Stomach smooth muscle (tissue), 2 donors: Measurements from ENCODE around the gene FAM149A.

Source experiments
- H3K27ac ChIP-seq: one replicate; pipeline ENCODE4 v1.7.0; 2013; ENCODE audit warnings: mild to moderate bottlenecking, low read length, inconsistent platforms
- H3K27me3 ChIP-seq, 2 donors: one replicate each; pipeline ENCODE4 v1.7.0; 2013; ENCODE audit warnings: low read length in 2 of 2; ENCODE audit not compliant: insufficient read depth in 2 of 2, control insufficient read depth in 1 of 2
- H3K36me3 ChIP-seq, 2 donors: one replicate each; pipeline ENCODE4 v1.7.0; 2013; ENCODE audit warnings: low read length in 2 of 2; ENCODE audit not compliant: control insufficient read depth in 2 of 2, insufficient read depth in 2 of 2
- H3K4me1 ChIP-seq: one replicate; pipeline ENCODE4 v1.7.0; 2013; ENCODE audit warnings: low read length; ENCODE audit not compliant: control insufficient read depth, insufficient read depth
- H3K4me3 ChIP-seq, 2 donors: one replicate each; pipeline ENCODE4 v1.7.0; 2013; ENCODE audit warnings: low read length in 2 of 2
- H3K9ac ChIP-seq, 2 donors: one replicate each; pipeline ENCODE4 v1.7.0; 2013; ENCODE audit warnings: low read length in 2 of 2, mild to moderate bottlenecking in 1 of 2
- H3K9me3 ChIP-seq, 2 donors: one replicate each; pipeline ENCODE4 v1.7.0; 2013; ENCODE audit warnings: low read length in 2 of 2; ENCODE audit not compliant: control insufficient read depth in 2 of 2
- donor health status: healthy.
- donor health status: Pancreatic carcinoma.

Gene FAM149A

DNA sequence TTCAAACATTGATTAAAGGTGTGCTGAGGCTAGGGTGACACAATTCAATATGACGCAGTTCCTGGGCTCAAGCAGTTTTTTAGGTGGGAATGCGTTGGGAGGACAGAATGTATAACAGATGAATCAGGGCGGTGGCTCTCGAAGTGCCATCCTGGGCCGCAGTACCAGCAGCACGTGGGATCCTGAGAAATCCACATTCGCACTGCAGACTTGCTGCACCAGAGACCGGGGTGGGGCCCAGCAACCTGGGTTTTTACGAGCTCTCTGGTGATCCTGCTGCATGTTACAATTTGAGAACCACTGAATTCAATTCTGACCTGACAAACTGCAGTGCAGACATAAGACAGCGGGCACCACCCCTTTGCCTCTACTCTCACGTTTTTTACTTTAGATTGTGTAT lies 30.4 kb downstream of the FAM149A start:
- H3K27me3 ChIP-seq, result no peaks in the 10 kb centered on the region
- no peak overlapping the region for H3K27ac ChIP-seq
- no peaks in the 10 kb centered on the region for H3K9me3 ChIP-seq
- H3K4me1 ChIP-seq, result peaks cover 2% of the 10 kb centered on the region
- H3K9ac ChIP-seq, result no peak overlapping the region
- no peaks in the 10 kb centered on the region for H3K36me3 ChIP-seq
- H3K4me3 ChIP-seq, result no peak overlapping the region

DNA sequence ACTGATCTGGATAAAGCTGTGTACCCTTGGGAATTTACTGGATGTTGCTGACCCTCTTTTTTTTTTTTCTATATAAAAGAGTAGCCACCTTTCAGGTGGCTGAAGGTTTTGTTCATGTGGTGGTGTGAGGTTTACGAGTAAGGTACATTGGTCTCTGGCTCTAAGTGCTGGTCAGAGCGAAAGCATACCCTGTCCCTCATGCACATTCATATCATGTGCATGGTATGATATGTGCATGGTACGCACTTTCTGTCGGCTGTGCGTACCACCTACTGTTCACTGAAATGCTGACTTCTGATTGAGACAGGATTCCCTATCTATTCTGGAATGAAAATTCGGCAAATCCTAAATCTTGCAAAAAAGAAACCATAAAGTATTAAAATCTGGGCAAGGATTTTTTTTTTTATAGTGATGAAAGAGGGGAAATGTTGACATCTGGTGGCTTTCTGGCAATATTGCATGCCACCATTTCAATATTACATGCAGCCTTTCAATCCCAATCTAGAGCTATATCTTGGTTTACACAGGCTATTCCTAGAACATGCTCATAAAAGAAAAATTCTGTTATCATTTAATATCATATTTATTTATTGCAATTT lies 32.8 kb downstream of the FAM149A start:
- H3K27ac ChIP-seq, result no peak overlapping the region
- H3K36me3 ChIP-seq, result no peaks in the 10 kb centered on the region
- peaks cover 2% of the 10 kb centered on the region for H3K4me1 ChIP-seq
- peak overlapping the region; percentile 4 to 69 for H3K4me3 ChIP-seq
- no peaks in the 10 kb centered on the region for H3K9me3 ChIP-seq
- no peaks in the 10 kb centered on the region for H3K27me3 ChIP-seq
- H3K9ac ChIP-seq, result no peak overlapping the region

DNA sequence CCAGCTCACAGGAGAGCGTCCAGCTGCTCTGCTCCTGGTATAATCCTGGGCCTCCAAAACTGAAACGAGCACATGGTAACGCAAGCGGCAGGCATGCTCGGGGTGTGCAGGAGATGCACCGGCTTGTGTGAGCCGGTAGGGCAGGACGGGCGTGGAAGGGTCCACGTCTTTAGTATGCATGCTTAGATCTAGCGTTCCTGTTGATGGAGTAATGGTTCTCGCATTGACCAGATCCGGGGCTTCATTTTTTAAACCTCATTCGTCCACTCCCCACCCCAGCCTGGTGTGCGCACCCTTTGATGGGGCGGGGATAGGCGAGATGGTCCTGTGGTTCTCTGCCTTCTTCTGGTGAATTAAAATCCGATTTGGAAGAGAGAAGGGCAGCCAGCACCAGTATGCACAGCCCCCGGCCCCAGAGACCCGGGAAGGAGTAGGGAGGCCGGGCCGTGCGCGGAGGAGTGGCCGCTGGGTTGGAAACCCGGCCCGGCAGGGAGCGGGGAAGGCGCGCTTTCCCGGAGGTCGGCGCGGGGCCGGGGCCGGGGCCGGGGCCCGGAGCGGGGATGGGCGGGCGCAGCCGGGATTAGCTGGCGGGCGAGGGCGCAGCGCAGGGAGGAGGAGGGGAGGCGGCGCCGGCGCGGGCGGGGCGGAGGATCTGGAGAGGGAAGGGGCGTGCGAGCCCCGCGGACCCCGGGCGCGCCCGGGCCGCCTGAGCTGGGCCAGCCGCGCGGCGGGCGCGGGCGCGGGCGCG lies 39.9 kb downstream of the FAM149A start:
- H3K27ac ChIP-seq, result peak overlapping the region; percentile 79
- H3K27me3 ChIP-seq, result no peaks in the 10 kb centered on the region

GRCh38 chr4:186144946-186145569 lies 40.6 kb downstream of the FAM149A start:
- peak overlapping the region; percentile 64 to 81 for H3K4me3 ChIP-seq
- H3K36me3 ChIP-seq, result peaks cover 0 to 2% of the 10 kb centered on the region in 2 donors
- no peaks in the 10 kb centered on the region for H3K27me3 ChIP-seq
- H3K9ac ChIP-seq, result peak overlapping the region; percentile 73 to 82
- H3K27ac ChIP-seq, result peak overlapping the region; percentile 77
- no peaks in the 10 kb centered on the region for H3K9me3 ChIP-seq
- H3K4me1 ChIP-seq, result peaks cover 13% of the 10 kb centered on the region

More for the DNA sequence above, 39.9 kb downstream of the FAM149A start:
- no peaks in the 10 kb centered on the region for H3K36me3 ChIP-seq
- no peaks in the 10 kb centered on the region for H3K9me3 ChIP-seq
- H3K4me1 ChIP-seq, result peaks cover 13% of the 10 kb centered on the region
- H3K4me3 ChIP-seq, result peak overlapping the region; percentile 54 to 82
- H3K9ac ChIP-seq, result peak overlapping the region; percentile 69 to 71

- no peaks in the 10 kb centered on the region for H3K27me3 ChIP-seq
- peaks cover 2% of the 10 kb centered on the region in 2 donors for H3K36me3 ChIP-seq
- H3K4me3 ChIP-seq, result no peak overlapping the region
Observed at GRCh38 chr4:186146458-186146857, 42.0 kb downstream of the FAM149A start.

DNA sequence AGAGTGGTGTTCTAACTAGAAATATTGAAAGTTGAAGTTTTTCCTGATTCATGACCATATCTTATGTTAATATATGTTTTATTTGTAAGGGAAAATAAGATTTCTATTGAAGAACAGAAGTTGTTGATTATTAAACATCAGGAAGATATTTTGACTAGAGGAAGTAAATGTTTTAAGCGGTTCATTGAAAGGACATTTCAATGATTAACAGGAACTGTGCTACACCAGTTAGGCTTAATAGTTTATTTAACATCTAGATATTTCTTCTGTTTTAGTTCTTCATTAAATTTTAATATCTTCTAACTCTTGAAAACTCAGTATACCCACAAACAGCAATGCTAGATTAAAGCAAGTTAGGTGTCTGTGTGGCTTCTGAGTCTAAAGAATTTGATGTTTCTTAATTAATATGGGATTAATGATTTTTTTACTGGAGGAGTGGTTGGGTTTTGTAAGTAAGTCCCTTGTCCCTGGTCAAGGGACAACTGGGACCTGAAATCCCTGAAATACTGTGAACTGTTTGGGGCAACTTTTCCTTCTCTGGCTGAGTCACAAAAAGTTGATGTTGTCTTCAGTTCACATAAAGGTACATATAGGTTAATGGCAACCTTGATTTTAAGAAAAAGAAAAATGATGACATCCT lies 44.0 kb downstream of the FAM149A start:
- Histone ChIP-seq H3K27me3 (no peaks in the 10 kb centered on the region), H3K9ac (no peak overlapping the region), H3K4me1 (peaks cover 13% of the 10 kb centered on the region), H3K27ac (no peak overlapping the region), H3K9me3 (no peaks in the 10 kb centered on the region), H3K4me3 (no peak overlapping the region), H3K36me3 (peaks cover 4 to 5% of the 10 kb centered on the region in 2 donors)

More at GRCh38 chr4:186146458-186146857, 42.0 kb downstream of the FAM149A start:
- peaks cover 13% of the 10 kb centered on the region for H3K4me1 ChIP-seq
- H3K9ac ChIP-seq, result no peak overlapping the region
- no peaks in the 10 kb centered on the region for H3K9me3 ChIP-seq
- no peak overlapping the region for H3K27ac ChIP-seq

DNA sequence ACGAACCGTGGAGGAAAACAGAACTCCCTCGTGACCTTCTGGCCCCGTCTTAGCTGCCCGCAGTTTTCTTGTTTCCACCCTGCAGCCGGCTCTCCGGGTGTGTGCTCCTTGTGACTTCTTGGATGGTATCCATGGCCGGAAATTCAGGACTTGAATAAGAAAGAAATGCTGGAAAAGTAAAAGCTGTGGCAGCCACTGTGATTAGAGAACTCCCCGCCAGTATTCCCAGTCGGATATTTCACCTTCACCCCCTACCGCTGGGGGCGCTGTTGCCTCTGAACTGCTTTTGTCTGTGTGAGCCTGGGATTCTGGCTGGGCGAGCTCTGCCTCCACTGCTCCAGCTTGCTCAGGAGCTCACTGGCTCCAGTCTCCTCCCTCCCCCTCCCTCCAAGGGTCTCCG lies 45.4 kb downstream of the FAM149A start:
- Histone ChIP-seq H3K4me3 (no peak overlapping the region), H3K27me3 (no peaks in the 10 kb centered on the region), H3K9me3 (no peaks in the 10 kb centered on the region), H3K36me3 (peaks cover 5 to 9% of the 10 kb centered on the region in 2 donors), H3K4me1 (peaks cover 10% of the 10 kb centered on the region), H3K27ac (peak overlapping the region; percentile 6), H3K9ac (no peak overlapping the region)

- H3K9ac ChIP-seq, result no peak overlapping the region
- H3K4me1 ChIP-seq, result peaks cover under 1% of the 10 kb centered on the region
- no peak overlapping the region for H3K4me3 ChIP-seq
Observed at GRCh38 chr4:186150926-186151325, 46.4 kb downstream of the FAM149A start.

DNA sequence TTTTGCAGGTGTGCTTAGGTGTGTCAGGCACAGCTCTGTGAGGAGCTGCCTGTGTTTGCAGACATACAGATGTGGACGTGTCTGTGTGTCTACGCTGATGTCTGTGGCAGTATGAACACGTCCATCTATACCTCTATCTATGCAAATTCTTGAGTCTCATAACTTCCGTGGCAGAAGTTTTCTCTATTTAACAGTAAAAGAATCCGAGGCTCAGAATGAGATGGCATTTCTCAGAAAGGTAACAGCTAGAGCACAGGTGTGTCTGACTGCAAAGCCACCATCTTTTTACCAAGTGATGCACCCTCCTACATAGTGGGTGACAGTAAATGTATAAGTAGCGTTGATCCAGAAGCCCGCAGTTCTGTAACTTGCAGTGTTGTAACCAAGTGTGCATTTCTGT lies 47.0 kb downstream of the FAM149A start:
- Histone ChIP-seq H3K27me3 (no peaks in the 10 kb centered on the region), H3K4me1 (no peaks in the 10 kb centered on the region), H3K36me3 (peaks cover 9% of the 10 kb centered on the region in 2 donors), H3K9me3 (no peaks in the 10 kb centered on the region), H3K27ac (no peak overlapping the region), H3K9ac (no peak overlapping the region), H3K4me3 (no peak overlapping the region)

More at GRCh38 chr4:186150926-186151325, 46.4 kb downstream of the FAM149A start:
- no peak overlapping the region for H3K27ac ChIP-seq
- H3K27me3 ChIP-seq, result no peaks in the 10 kb centered on the region
- peaks cover 6 to 9% of the 10 kb centered on the region in 2 donors for H3K36me3 ChIP-seq
- H3K9me3 ChIP-seq, result no peaks in the 10 kb centered on the region

DNA sequence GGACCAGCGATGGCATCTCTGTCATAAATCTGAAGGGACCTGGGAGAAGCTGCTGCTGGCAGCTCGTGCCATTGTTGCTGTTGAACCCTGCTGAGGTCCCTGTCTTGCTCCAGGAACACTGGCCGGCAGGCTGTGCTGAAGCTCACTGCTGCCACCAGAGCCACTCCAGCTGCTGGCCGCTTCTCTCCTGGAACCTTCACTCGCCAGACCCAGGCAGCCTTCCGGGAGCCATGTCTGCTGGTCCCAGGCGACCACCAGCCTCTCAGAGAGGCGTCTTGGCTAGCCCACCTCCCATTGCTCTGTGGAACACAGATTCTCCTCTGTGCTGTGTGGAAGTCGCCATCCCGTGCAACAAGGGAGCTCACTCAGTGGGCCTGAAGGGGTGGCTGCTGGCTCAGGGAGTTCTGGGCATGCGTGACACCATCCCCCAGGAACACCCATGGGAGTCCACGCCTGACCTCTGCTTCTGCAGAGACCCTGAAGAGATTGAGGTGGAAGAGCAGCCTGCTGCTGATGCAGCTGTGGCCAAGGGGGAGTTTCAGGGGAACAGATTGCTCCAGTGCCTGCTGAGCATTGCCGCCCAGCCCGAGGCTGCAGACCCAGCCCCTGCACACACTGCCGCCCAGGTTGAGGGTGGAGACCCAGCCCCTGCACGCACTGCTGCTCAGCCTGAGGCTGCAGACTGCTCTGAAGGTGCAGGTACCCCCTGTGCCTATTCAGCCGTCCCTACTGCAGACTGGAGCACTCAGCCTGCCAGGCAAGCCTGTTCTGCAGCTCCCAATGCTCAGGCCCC lies 53.7 kb downstream of the FAM149A start:
- Histone ChIP-seq H3K4me1 (no peaks in the 10 kb centered on the region), H3K9ac (no peak overlapping the region), H3K27ac (no peak overlapping the region), H3K36me3 (peaks cover 24 to 27% of the 10 kb centered on the region in 2 donors), H3K4me3 (no peak overlapping the region), H3K9me3 (no peaks in the 10 kb centered on the region), H3K27me3 (no peaks in the 10 kb centered on the region)
